HG02840 (cell line): ENCODE measurements around the gene PSG6.
"Not testable (repeated sequence)": the region's sequence is repeated elsewhere in the genome, so short reads cannot be mapped to it uniquely, and the experiment has no call there.

ENCODE experiments used
- ATAC-seq: cut with Tn5 transposase; IDR thresholded peaks from one replicate; pipeline ENCODE4 v1.9.1; 2021; ENCODE audit warnings: mild to moderate bottlenecking, moderate library complexity, moderate number of reproducible peaks; ENCODE audit not compliant: unreplicated experiment, low FRiP score

Gene PSG6

DNA sequence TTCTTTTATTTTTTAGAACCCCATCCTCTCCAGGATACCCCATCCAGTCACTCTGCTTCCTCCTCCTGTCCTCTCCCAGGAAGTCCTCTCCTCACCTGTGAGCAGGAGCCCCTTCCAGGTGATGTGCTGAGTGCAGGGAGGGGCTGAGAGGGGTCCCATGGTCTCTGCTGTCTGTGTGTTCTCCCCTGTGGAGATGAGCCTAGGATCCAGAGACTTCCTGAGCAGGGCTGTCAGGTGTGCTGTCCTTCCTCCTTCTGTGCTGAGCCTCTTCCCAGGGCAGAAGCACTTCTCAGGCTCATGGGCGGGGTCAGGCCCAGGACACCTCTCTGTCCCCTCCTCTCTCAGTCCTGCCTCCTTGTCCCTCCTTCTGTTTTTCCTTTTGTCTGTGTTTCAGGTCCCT, at the start of gene PSG6:
Gene PSG6, minus strand, starts transcription at position 261 of the 400 bp plus-strand sequence. Its CDS starts 102 bp downstream, at position 159.
- ATAC-seq = not testable (repeated sequence)

- no peak for ATAC-seq
These were observed 47.5 kb upstream of the PSG6 start for GRCh38 chr19:42965176-42965575.

GRCh38 chr19:42961119-42961518, 43.4 kb upstream of the PSG6 start:
- no peak for ATAC-seq

- ATAC-seq = not testable (repeated sequence)
These were observed 34.4 kb upstream of the PSG6 start for GRCh38 chr19:42952126-42952525.

GRCh38 chr19:42951476-42951875, 33.8 kb upstream of the PSG6 start:
- not testable (repeated sequence) for ATAC-seq

DNA sequence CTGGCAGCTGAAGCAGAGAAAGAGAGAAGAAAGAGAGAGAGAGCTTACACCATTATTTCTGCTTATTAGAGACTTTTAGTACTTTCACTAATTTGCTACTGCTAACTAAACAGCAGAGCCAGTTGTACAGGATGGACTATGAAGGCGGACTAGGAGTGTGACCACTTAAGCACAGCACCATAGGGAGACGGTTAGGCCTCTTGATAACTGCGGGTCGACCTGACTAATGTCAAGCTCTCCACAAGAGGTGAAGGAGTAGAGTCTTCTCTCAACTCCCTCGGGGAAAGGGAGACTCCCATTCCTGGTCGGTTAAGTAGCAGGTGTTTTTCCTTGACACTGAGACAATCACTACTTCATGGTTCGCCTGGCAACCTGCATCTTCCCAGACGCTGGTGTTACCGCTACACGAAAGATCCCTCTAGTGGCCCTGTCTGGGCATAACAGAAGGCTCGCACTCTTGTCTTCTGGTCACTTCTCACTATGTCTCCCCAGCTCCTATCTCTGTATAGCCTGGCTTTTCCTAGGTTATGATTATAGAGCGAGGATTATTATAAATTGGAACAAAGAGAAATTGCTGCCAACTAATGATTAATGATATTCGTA, 24.6 kb upstream of the PSG6 start:
- ATAC-seq = no peak

DNA sequence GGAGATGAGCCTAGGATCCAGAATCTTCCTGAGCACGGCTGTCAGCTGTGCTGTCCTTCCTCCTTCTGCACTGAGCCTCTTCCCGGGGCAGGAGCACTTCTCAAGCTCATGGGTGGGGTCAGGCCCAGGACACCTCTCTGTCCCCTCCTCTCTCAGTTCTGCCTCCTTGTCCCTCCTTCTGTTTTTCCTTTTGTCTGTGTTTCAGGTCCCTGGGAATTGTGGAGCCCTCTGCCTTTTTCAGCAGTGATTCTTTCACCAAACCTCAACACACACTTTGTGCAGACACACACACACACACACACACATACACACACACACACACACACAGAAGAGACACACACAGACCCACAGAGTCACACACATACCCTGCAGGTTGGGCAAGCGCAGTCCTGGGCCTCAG, 19.4 kb upstream of the PSG6 start, which contains the start of gene PSG7:
Gene PSG7, minus strand, starts transcription at position 101 of the 400 bp plus-strand sequence. CDS start 131 bp downstream, outside the sequence.
- not testable (repeated sequence) for ATAC-seq

DNA sequence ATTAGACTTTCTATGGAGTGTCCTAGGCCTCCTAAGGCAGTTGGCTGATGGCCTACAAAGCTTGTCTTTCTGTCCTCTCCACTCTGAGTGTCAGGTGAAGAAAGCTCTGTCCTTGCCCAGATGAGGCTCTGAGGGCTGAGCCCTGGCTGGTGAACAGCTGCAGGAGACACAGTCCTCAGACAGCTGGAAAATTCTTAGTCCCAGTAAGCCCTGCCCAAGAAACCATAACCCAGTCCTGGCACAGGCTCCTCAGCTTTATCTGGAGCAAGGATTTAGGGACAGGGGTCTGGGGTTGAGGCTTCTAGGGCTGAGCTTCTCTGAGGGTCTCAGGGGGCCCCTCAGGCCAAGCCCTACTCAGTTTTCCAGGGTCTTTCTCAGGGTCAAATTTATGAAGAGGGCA, 17.0 kb upstream of the PSG6 start:
- not testable (repeated sequence) for ATAC-seq

- ATAC-seq = not testable (repeated sequence)
These were observed 16.5 kb upstream of the PSG6 start for GRCh38 chr19:42934183-42934582.

- not testable (repeated sequence) for ATAC-seq
These were observed 15.7 kb upstream of the PSG6 start for GRCh38 chr19:42933412-42933811.

DNA sequence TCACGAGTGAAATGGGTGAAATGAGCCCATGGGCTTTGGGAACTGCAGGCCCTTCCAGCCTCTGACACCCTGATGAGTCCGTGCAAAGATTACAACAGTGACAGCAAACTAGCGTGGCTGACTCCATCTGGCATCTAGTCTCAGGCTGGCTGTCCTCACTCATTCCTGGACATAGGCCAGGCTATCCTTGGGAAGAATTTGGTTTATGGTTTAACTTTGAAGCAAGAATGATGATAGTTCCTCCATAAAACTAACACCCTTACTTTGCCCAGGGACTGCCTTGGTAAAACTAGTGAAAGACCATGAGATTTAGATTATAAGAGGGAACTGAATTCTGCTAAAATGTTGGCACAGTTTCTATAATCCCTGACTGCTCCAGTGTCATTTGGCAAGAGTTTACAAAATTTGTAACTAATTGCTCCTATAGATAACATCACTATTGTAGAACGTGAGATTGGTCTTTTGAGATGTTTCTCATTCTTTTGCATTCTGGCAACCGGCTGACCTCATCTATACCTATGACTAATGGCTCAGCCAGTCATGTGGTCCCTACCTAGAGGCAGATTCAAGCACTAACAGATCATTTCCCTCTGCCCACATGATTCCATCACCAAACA, 14.9 kb upstream of the PSG6 start:
- ATAC-seq = not testable (repeated sequence)

DNA sequence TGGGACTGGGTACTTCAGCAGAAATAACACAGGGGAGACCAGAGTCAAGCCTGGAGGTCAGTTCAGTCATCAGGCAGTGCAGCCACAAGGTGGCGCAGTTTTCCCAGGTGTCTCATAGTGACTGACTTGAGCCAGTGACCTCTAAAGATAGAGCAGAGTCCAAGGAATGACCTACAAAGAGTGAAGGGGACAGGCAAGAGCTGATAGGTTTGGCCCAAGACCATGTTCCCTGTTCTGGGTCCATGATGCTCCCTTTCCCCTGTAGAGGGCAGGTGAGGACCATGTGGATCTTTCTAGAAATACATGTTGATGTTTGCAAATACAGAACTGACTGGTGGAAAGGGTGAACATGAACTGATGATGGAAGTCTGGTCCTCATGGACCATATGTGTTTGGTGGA, 12.5 kb upstream of the PSG6 start:
- not testable (repeated sequence) for ATAC-seq

DNA sequence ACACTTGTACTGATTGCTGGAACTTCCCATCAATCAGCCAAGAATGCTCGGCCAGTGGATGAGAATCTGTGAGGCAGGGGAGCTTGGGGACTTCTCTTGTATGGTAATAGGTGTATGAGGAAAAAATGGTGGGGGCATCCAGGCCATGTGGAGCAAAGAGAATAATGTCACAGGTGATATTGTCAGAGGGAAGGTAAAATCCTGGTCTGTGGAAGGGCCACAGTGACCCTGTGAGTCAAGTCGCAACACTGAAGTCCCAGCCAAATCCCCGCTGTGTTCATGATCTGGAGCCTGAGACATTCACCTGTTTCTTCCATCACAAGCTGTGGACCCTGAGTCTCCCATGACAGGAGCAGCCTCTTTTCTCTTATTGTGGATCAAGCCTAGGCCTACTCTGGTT, 11.2 kb upstream of the PSG6 start:
- ATAC-seq = no peak

- no peak for ATAC-seq
These were observed 9.1 kb upstream of the PSG6 start for GRCh38 chr19:42926781-42927180.

DNA sequence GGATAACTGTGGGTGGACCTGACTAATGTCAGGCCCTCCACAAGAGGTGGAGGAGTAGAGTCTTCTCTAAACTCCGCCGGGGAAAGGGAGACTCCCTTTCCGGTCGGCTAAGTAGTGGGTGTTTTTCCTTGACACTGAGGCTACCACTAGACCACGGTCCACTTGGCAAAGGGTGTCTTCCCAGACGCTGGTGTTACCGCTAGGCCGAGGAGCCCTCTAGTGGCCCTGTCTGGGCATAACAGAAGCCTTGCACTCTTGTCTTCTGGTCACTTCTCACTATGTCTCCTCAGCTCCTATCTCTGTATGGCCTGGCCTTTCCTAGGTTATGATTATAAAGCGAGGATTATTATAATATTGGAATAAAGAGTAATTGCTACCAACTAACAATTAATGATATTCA, 5.4 kb upstream of the PSG6 start:
- ATAC-seq = not testable (repeated sequence)

- not testable (repeated sequence) for ATAC-seq
These were observed 3.3 kb upstream of the PSG6 start for GRCh38 chr19:42920971-42921370.

GRCh38 chr19:42919757-42920079, 2.0 kb upstream of the PSG6 start:
- ATAC-seq = no peak

DNA sequence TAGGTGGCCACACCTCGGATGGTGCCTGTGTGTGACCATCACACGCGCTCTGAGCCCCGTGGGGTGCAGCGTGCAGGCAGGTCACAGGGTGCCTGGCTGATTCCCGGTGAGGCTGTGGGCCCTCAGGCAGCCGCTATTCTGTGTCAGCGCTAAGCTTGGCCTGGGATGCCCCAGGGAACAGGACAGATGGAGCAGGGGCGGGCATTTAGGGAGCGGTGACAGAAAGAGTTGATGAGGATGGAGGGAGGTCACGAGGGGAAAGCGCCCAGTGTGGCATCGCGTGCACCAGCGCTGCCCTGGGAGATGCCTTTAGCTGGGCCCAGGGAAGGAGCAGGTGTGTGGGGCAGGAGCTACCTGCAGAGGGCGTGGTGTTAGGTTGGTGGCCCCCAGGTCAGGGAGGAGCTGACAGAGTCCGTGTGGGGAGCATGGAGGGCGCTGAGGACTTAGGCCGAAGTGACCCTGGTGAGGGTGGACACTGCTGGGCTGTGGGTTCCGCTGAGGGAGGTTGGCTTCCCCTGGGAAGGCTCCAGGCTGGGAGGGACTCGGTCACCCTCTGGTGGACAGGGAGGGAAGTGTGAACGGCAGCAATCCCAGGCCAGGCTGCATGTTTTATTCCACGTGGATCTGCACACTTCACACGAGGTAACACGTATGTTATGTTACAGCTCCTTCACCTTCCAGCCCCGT, 1.5 kb upstream of the PSG6 start:
- not testable (repeated sequence) for ATAC-seq

DNA sequence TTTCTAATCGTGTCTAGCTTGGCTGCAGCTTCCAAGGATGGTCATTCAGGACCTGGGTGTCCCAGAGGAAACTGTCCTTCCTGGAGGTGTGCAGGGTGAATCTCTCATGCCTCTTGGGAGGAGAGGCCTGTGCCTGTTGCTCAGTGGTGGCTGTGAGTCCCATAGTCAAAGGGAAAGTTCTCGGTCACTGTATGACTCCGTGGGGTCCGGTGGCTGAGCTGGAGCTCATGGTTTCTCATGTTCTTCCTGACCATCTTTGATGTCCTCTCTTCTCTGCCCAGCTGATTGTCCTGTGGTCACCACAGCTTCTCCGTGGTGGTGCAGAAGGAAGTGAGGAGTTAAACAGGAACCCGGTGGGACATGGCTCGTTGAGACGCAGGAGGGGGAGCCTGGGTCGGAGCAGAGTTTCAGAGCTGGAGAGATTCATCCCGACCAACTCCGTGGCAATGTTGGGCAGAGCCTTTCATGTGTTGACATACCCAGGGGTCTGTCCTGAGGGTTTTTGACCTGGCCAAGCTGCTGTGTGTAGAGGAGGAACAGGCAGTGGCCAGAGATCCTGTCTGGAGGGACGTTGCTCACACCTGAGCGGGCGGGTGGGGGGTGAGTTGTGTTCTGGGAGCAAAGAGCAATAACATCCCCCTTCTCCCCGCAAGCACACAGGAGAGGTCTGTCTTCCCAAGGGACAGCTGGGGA, 829 bp upstream of the PSG6 start:
- not testable (repeated sequence) for ATAC-seq

- ATAC-seq = not testable (repeated sequence)
These were observed 763 bp downstream of the PSG6 start for GRCh38 chr19:42916931-42917330.

GRCh38 chr19:42913516-42913915, 4.2 kb downstream of the PSG6 start:
- not testable (repeated sequence) for ATAC-seq
